ENCODE measurements around the gene APOD. TPM values are rescaled to one million over a fixed set of nuclear protein-coding genes. Genes with fewer than 3 reads are reported as not detected.
"Not testable (repeated sequence)": the region's sequence is repeated elsewhere in the genome, so short reads cannot be mapped to it uniquely, and the experiment has no call there.

The APOD gene
- polyA plus RNA-seq, 12 donors: 21.3 to 57.9 (median 38.5) TPM; not detected in 1

DNA sequence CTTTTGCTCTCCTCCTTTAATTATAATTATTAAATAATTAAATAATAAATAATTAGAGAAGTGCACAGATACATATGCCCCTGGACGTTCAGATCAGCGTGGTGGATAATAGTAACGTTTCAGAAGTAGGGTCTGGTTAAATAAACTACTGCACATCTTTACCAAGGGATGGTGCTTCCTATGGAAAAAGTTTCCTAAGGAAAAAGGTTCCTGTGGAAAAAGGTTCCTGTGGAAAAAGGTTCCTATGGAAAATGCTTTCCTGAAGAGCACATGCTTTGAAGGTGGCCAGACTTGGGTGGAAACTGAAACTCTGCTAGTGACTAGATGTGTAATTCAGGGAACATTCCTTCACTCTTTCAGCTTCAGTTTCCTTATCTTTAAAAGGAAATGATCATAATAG lies 37.4 kb upstream of the APOD start:
- not testable (repeated sequence) for DNase-seq

DNA sequence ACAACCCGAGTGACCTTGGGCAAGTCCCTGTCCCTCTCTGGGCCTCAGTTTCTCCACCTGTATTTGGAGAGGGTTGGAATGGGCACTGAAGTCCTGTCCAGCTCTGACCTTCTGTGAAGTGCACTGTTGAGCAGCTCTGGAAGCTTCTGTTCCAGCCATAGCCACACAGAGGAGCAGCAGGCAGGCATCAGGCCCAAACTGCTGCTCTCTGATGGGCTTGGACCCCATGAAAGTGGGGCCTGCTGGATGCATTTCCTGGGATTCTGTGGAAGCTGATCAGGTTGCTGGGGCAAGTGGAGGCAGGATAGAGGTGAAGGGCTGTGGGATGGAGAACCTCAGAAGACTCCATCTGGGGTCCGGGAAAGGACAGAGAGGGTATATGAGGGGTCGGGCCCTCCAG lies 36.7 kb upstream of the APOD start:
- DNase-seq: not testable (repeated sequence)

DNA sequence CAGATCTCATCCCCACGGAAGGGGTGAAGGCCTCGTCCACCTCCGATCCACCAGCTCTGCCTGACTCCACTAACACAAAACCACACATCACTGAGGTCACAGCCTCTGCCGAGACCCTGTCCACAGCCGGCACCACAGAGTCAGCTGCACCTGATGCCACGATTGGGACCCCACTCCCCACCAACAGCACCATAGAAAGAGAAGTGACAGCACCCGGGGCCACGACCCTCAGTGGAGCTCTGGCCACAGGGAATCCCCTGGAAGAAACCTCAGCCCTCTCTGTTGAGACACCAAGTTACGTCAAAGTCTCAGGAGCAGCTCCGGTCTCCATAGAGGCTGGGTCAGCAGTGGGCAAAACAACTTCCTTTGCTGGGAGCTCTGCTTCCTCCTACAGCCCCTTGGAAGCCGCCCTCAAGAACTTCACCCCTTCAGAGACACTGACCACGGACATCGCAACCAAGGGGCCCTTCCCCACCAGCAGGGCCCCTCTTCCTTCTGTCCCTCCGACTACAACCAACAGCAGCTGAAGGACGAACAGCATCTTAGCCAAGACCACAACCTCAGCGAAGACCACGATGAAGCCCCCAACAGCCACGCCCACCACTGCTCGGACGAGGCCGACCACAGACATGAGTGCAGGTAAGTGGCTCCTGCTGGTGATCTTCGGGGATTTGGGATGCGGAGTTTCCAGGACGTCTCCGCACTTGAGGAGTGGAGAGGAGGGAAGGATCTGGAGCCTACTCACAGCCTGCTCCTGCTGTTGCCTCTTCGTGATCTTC lies 36.0 kb upstream of the APOD start:
- not testable (repeated sequence) for DNase-seq

DNA sequence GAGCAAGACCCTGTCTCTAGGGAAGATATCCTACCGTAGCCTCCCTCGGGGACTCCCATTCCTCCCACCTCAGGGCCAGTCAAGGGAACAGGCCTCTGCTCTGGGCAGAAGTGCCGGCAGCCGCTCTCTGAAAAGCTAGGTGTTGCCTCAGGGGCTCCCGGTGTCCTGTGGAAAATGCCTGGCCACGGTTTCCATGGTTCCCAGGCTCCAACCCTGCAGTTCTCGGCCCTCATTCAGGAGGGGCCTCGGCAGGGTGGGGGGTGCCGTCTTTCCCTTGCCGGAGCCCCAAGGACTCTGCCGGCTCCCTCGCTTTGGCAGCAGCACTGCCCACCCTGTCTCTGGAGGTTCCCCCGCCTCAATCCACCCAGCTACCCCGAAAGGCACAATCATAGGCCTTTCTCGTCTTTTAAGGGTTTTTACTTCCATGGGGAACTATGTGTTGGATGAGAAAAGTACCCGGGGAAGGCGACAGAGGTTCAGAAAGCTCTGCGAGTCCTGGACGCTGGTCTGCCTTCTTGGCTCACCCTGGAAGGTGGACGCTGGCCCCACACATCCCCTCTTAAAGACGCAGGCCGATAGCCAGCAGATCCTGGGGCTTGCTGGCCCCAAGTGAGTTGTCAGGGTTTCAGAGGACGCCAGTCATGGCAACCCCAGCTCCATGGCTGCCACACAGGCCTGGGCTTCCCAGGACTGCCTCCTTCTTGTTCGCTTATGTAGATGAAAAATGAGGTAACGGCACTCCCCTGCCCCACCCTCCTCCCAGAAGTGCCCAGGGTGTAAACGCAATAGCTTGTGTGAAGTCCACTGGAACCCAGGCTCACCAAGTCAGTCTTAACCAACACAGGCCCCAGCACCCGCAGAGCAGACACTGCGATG lies 34.3 kb upstream of the APOD start:
- DNase-seq: not testable (repeated sequence)

DNA sequence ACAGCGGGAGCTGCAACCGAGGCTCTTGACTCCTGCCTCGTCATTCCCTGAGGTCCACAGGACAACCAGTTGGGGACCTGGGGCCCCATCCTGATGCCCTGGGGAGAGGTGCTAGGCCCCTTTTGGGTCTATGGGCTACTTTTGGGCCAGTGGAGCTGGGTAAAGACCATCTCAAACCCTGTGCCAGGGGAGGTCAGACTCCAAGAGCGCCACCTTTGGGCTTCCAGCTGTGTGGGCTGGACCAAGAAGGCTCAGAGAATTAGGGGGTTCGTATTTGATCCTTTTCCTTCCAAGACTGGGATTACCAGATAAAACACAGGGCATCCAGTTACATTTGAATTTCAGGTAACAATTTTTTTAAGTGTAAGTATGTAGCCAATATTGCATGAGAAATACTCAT lies 33.4 kb upstream of the APOD start:
- not testable (repeated sequence) for DNase-seq

DNA sequence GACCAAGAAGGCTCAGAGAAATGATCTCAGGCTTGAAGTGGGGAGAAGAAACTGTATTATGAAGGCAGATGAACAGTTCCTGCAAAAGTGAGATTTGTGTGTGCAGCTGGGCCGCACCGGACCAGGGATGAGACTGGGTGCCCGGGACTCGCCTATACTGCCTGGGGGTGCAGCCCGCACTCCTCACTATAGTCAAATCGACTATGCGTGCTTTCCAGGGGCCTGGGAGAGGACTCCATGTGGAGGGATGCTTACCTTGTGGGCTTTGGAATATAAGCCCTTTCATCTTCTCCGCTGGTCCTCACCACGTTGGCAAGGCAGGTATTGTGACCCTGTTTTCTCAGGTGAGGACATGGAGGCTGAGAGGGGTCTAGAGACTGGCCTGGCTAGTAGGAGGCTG lies 32.9 kb upstream of the APOD start:
- no peak for DNase-seq

DNA sequence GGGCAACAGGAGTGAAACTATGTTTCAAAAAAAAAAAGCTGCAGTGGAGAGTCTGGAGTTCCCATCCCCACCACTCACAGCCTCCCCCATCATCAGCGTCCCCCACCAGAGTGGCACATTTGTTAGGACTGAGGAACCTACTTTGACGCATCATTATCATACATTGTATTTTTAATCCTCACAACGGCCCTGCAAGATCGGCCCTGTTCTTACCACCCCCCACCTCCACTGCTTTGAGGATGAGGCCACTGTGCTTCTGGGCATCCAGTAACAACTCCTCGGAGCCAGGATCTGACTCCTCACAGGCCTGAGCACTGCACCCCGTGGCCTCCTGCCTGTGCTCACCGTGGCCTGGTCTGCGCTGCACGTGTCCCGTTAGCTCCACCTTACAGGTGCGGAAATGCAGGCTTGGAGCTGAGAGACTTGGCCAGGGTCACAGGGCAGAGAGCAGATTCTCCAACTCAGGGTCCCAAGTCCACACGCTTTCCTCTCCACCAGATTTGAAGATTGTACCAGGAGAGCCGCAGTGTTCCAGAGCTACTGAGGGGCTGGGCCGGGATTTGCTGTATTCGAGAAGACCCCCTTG lies 32.3 kb upstream of the APOD start:
- DNase-seq: not testable (repeated sequence)

DNA sequence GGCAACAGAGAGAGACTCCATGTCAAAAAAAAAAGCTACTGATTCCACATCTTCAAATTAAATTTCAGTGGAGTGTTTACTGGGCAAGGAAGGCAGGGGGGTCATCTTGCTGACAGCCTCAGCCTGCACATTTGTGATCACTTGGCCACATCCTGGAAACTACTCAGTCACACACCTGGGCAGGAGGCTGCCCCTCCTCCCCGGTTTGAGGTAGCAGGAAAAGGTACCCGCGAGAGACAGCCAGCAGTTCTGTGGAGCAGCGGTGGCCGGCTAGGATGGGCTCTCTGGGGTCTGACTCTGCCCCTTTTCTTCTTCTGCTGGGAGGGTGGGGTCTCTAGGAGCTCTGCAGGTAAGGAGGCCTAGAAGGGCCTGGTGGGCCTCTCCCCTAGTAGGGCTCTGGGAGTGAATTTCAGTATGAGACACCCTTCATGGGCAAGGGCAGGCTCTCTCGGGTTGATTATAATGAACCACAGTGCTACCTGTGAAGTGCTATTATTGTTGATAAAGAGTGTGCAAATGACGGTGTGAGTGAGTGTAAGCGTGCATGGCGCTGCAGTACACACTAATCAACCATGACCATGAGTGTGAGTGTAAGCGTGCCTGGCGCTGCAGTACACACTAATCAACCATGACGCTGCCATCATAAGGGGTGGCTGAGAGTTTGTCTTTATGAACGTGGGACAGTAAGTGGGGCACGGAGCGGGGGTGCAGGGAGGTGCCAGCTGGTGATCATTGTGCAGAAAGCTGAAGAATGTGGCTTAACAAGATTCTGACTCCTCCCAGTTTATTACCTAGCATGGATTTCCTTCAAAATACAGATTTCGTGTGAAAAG lies 31.1 kb upstream of the APOD start:
- not testable (repeated sequence) for DNase-seq

DNA sequence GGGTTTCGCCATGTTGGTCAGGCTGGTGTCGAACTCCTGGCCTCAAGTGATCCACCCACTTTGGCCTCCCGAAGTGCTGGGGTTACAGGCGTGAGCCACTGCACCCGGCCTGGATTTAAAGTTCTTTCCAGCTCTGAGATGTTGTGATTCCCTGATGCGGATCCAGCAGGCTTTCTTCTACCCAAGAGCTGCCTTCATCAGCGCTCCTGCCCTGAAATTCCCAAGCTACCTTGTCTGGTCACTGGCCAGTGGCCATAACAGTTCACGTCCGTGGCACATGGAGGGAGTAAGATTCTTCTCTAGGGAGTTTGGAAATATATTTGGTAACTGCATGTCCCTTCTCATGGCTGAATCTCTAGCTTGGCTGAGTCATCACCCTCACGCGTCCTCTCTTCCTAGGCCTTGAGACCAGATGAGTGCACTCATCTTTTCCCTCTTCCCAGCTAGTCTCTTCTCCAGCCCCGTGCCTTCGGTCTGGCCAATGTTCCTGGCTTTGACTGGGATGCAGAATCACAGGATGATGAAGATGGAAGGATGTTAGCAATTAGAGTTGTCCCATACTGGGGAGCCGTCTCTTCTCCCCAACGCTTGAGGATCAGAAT lies 29.8 kb upstream of the APOD start:
- no peak for DNase-seq

DNA sequence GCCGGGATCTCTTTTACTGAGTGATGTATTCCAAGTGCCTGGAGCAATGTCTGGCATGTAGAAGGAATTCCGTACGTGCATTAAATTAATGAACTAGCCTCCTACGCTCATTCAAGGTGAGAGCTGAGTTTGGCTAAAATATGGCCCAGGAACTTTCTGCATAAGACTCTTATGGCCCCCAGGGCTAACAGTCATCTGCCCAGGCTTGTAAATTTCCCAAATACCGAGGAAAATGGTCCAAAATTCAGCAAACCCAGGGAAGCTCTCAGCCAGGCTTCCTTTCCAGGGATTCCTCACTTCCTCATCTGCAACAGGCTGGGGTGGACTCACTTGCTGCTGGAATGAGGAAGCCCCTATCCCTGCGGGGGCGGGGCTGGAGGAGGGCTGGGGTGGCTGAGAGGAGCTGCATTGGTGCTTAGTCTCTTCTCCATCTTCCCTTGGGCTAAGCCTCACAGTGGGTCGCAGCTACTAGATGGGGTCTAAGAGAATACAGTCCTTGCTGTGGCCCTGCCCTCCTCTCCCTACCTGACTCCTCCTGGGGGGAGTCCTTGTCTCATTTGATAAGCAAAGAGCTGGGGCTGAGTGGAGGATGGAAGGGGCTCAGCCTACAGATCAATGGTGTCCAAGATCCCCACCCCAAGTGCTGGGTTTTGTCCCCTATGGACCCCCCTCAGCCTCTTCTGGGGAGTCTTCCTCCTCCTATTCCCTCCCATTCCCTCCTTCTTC lies 28.5 kb upstream of the APOD start:
- no peak for DNase-seq

DNA sequence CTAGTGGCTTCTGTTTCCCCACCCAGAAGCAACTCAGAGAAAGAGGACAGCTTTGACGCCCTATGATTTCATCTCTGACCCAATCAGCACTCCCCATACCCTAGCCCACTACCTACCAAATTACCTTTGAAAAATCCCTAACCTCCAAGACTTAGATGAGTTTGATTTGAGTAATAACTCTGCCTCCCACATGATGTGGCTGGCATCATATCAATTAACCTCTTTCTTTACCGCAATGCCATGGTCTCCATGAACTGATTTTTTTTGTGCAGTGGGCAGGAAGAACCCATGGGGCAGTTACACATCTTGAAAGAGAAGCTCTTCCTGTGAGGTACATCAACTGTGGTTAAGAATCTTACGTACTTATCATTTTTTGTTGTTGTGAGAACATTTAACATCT lies 25.5 kb upstream of the APOD start:
- DNase-seq: no peak

DNA sequence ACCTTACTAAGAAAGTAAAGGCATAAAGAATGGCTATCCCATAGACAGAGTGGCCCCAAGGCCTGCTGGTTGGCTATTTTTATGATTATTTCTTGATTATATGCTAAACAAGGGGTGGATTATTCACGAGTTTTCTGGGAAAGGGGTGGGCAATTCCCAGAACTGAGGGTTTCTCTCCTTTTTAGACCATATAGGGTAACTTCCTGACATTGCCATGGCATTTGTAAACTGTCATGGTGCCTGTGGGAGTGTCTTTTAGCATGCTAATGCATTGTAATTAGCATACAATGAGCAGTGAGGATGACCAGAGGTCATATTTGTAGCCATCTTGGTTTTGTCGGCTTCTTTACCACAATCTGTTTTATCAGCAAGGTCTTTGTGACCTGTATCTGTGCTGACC lies 18.0 kb upstream of the APOD start:
- DNase-seq: not testable (repeated sequence)

DNA sequence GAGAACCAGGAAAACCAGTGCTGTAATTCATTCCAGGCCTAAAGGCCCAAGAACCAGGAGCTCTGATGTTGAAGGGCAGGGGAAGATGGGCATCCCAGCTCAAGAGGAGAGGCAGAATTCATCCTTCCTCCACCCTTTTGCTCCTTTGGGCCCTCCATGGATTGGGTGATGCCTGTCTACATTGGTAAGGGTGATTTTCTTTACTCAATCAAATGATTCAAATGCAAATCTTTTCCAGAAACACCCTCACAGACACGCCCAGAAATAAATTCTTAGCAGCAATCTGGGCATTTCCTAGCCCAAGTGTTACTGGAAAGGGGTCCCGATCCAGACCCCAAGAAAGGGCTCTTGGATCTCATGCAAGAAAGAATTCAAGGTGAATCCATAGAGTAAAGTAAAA lies 17.6 kb upstream of the APOD start:
- no peak for DNase-seq

DNA sequence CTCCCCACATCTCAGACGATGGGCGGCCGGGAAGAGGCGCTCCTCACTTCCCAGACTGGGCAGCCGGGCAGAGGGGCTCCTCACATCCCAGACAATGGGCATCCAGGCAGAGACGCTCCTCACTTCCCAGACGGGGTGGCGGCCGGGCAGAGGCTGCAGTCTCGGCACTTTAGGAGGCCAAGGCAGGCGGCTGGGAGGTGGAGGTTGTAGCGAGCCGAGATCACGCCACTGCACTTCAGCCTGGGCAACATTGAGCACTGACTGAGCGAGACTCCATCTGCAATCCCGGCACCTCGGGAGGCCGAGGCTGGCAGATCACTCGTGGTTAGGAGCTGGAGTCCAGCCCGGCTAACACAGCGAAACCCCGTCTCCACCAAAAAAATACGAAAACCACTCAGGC lies 16.2 kb upstream of the APOD start:
- not testable (repeated sequence) for DNase-seq

DNA sequence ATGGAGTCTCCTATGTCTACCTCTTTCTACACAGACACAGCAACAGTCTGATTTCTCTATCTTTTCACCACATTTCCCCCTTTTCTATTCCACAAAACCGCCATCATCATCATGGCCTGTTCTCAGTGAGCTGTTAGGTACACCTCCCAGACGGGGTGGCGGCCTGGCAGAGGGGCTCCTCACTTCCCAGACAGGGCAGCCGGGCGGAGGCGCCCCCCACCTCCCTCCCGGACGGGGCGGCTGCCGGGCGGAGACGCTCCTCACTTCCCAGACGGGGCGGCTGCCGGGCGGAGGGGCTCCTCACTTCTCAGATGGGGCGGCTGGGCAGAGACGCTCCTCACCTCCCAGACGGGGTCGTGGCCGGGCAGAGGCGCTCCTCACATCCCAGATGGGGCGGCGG lies 15.8 kb upstream of the APOD start:
- DNase-seq: not testable (repeated sequence)

DNA sequence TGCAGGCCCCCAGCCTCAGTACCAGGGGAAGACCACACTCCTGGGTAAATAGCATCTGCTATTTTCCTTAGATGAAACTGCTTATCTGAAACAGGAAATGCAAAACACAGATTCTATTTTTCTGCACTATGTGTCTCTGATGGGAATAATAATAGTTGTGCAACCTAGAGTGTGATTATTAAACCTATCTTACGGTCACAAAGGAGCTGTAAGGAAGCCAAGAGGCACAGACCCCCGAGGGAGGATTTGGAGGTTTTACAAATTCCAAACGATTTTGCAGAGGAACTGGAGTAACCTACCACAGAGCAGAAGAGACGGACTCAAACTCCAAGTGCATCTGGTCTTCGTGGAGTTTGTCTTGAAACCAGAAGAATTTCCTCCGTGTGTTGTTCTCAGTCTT lies 14.1 kb upstream of the APOD start:
- DNase-seq: no peak

DNA sequence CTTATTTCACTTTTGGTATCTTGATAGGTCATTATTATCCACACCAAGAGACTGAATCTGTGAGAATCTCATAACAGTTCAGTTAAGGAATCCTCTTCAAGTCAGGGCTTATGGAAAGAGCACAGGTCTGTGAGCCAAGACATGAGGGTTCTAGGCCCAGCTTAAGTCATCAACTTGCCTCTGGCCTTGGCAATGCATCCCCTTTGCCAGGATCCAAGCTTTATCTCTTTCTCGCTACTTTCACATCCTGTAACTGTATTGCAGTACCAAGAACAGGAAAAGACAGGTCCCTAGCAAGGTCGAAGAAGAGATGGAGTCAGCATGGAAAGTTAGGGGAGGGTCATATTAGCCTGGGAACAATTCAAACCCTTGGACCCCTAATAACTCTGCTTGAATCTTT lies 13.5 kb upstream of the APOD start:
- no peak for DNase-seq

DNA sequence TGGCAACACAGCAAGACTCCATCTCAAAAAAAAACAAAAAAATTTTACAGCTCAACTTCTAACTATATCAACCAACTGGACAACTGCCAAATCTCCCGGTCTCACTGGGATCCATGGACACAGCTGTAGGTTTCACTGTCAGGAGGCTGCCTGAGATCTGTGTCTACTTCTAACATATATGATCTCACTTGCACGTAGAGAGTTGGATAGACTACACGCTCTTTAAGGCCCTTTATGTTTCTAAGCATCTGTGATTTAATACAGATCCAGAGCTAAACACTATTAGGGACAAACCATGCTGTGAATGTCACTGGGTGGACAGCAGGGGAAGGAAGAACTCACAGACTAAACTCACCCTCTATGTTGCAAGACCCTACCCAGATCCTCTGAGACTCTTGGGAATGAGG lies 13.0 kb upstream of the APOD start:
- DNase-seq: peak; percentile 75

DNA sequence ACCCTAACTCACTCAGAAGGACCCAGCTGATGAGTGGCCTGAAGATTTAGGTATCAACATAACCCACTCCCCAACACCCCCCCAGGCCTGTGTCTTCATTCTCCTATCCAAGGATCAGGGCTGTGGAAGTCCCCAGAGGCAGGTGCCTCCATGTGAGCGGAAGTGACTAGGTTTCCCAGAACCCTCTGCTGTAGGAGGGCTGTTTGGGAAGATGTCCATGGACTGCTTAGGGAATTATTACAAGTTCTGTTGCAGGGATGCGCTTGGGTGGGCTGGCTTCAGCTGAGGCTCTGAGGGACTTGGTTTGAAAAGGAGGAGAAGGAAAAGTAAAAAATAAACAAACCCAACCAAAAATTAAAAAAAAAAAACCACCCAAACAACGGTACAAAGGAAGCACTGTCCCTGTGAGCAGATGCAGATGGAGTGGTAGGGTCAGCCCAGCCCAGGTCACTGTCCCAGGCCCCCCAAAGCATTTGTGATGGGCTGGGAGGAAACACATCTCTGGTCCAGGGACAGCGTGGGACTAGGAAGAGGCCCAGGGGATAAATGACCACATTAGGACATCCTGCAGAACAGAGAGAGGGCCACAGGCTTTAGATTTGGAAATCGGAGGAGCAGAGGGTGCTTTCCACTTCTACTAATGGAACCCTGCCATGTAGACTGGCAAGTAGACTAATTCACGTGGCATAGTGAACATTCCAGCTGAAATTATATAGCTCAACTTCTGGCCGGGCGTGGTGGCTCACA lies 12.2 kb upstream of the APOD start:
- DNase-seq: no peak

DNA sequence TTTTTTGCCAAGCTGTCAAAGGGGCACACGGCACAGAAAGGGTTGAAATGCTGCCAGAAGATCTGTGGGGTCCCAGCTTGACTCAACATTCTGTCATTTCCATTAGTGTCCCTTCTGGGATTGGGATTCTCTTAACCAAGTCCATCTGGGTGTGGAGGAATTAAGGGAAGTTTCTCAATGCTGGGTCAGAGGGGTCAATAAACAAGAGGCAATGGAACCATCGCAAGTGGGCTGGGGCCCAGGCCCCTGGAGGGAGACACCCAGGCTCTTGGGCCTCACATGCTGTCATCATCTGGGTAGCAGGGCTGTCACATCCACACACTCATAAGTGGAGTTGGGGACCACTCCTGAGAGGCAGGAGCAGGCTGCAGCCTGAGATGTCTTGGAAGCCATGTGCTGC lies 8.1 kb upstream of the APOD start:
- no peak for DNase-seq
